Activated CD8-positive, alpha-beta memory T cell treated with anti-CD3 and anti-CD28 coated beads, Interleukin-2, amount 10 ng/mL, durations not matched to agents 7 days and 5 days (primary cell): ENCODE measurements around the gene CCDC126. TPM values are rescaled to one million over a fixed set of nuclear protein-coding genes. Genes with fewer than 3 reads are reported as not detected.
"Not testable (repeated sequence)": the region's sequence is repeated elsewhere in the genome, so short reads cannot be mapped to it uniquely, and the experiment has no call there.

Experiments
- ATAC-seq: fragments of 150-1000 bp; cut with Tn5 transposase; one replicate; pipeline ENCODE4 v1.10.0; 2021; ENCODE audit warnings: moderate library complexity
- CTCF ChIA-PET: fragments of 350-600 bp; sonication (Branson Sonifier 250); formaldehyde crosslinking; loops from one replicate; lab custom pipeline; 2021; ENCODE audit warnings: antibody characterized with exemption; lab: Charles Lee
- DNase-seq: peaks from one replicate; pipeline ENCODE4 v3.0.0-alpha.2; 2020
- H3K27ac Mint-ChIP-seq: one replicate; pipeline ENCODE4 v1.8.0; 2021; ENCODE audit warnings: mild to moderate bottlenecking, mixed read lengths
- H3K27me3 Mint-ChIP-seq: one replicate; pipeline ENCODE4 v1.8.0; 2021; ENCODE audit warnings: mixed read lengths
- H3K36me3 Mint-ChIP-seq: one replicate; pipeline ENCODE4 v1.8.0; 2021; ENCODE audit warnings: mild to moderate bottlenecking, mixed read lengths
- H3K4me1 Mint-ChIP-seq: one replicate; pipeline ENCODE4 v1.8.0; 2021; ENCODE audit warnings: mixed read lengths
- H3K4me3 Mint-ChIP-seq: one replicate; pipeline ENCODE4 v1.8.0; 2021; ENCODE audit warnings: mild to moderate bottlenecking, moderate library complexity, mixed read lengths
- H3K9me3 Mint-ChIP-seq: one replicate; pipeline ENCODE4 v1.8.0; 2022; ENCODE audit warnings: low read depth, mixed read lengths
- total RNA-seq, 2 experiments: library from RNA; stranded (reverse); gene quantifications; one replicate each; pipeline ENCODE4 v1.2.3, GENCODE V29; 2021

The CCDC126 gene, protein sequence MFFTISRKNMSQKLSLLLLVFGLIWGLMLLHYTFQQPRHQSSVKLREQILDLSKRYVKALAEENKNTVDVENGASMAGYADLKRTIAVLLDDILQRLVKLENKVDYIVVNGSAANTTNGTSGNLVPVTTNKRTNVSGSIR
- 1 to 10 TPM; 8.0 to 8.1 TPM for total RNA-seq

DNA sequence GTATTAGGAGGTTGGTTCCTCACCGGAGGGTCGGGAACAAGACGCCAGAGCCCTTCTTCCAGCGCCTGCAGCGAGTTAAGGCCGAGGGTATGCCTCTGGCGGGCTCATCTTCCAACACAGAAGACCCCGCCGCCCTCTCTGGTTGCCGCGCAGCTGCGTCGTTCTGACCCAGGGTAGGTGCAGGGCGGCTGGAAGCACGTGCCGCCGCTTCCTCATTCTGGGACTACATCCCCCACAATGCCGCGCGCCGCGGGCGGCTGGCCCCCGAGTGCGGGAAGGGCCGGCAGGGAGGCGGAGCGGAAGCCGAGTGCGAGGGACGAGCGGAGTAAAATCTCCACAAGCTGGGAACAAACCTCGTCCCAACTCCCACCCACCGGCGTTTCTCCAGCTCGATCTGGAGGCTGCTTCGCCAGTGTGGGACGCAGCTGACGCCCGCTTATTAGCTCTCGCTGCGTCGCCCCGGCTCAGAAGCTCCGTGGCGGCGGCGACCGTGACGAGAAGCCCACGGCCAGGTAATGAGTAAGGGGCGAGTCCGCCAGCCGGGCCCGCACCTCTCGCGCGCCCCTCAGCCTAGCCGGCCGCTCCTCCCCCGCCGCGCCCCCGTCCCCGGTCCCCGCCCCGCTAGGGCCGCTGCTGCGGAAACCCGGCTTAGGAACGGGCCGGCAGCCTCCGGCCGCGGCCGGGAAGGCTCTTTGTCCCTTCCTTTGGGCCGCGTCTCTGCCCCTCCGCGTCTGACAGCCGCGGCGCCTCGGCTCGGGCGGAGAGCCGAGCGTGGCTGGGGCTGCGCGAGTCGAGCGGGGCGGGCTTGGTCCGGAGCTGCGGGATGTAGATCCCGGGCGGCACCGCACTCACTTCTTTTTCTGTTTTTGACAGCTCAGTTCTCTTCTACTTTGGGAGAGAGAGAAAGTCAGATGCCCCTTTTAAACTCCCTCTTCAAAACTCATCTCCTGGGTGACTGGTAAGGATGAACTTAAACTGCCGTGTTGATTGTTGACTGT is at the start of gene CCDC126:
TSS of gene CCDC126 (plus strand) at position 289 of the 998 bp plus-strand sequence. CDS start 13,934 bp downstream, outside the sequence.
- peak within 1 kb of the TSS; percentile 84 for H3K4me3 Mint-ChIP-seq
- H3K36me3 Mint-ChIP-seq, result peaks cover 14% of the 10 kb centered on the region
- ATAC-seq, result peak; percentile 89
- H3K9me3 Mint-ChIP-seq, result no peaks in the 10 kb centered on the region
- no peaks in the 10 kb centered on the region for H3K27me3 Mint-ChIP-seq
- peaks cover 54% of the 10 kb centered on the region for H3K4me1 Mint-ChIP-seq
- CTCF ChIA-PET, result interaction anchor here (0.7 to 2.4 kb wide), 7 partner anchors 48 to 415 kb away, joined by 3 to 14 read pairs (median 4); no protein-coding TSS in a partner anchor
- peak; percentile 88 for DNase-seq
- H3K27ac Mint-ChIP-seq, result peak within 1 kb of the TSS; percentile 52

DNA sequence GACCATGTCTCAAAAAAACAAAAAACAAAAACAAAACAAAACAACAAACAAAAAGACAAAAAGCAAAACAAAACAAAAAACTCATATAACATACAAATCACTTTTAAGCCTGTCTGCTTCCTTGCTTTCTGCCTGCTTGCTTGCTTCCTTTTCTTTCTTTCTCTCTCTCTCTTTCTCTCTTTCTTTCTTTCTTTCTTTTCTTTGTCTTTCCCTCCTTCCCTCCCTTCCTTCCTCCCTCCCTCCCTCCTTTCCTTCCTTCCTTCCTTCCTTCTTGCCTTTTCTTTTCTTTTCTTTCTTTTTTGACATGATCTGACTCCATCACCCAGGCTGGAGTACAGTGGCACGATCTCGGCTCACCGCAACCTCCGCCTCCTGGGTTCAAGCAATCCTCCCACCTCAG is 49.5 kb upstream of the CCDC126 start:
- Mint-ChIP-seq H3K9me3 (no peaks in the 10 kb centered on the region), H3K36me3 (no peaks in the 10 kb centered on the region), H3K27ac (no peak overlapping the region), H3K27me3 (peaks cover 5% of the 10 kb centered on the region), H3K4me3 (no peak overlapping the region), H3K4me1 (peaks cover 11% of the 10 kb centered on the region)
- CTCF ChIA-PET, result interaction anchor here (1.3 to 6.4 kb wide), 8 partner anchors 10 to 275 kb away, joined by 3 to 70 read pairs (median 13); partner anchors contain the start of genes CCDC126, STK31 and TRA2A
- DNase-seq (no peak), ATAC-seq (no peak)

DNA sequence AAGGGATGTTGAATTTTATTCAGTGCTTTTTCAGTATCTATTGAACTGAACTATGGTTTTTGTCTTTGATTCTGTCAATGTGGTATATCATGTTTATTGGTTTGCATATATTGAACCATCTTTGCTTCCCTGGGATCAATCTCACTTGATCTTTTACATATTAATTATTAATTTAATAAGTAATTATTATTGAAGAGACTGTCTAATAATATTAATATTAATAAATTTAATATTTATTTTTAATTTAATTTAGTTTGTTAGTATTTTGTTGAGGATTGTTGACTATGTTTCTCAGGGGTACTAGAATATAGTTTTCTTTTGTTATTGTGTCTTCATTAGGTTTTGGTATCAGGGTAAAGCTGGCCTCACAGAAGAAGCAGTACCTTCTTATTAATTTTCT is 38.9 kb upstream of the CCDC126 start:
- DNase-seq (no peak), ATAC-seq (no peak)
- Mint-ChIP-seq H3K27me3 (peaks cover 21% of the 10 kb centered on the region), H3K4me3 (no peak overlapping the region), H3K4me1 (no peaks in the 10 kb centered on the region), H3K36me3 (no peaks in the 10 kb centered on the region), H3K9me3 (no peaks in the 10 kb centered on the region), H3K27ac (no peak overlapping the region)
- CTCF ChIA-PET, result no interaction called here

DNA sequence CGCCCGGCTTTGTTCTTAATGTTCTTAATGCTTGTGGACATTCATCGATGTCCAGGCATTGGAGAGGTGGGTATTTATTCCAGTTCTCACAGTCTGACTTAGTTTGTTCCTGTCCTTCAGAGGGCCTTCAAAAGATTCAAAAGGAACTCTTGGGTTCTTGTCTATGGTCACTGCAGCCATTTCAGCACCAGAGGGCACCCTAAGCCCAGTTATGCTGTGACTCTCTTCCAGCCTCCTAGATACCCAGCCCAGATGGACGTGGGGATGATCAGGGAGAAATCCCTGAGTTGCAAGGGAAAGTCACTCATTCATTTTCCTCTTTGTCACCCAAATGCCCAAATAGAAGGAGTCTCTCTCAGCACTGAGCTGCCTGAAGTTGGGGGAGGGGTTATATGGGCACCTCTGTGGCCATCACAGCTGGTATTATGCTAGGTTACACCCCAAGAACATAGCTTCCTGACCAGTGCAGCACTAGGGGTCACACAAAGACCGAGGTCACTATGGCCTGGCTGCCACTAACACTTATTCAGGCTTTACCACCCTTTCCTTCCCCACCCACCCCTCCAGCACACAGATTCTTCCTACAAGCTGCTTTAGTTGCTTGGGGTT is 26.5 kb upstream of the CCDC126 start:
- Mint-ChIP-seq H3K36me3 (no peaks in the 10 kb centered on the region), H3K4me3 (no peak overlapping the region), H3K4me1 (peaks cover 2% of the 10 kb centered on the region), H3K27ac (no peak overlapping the region), H3K27me3 (peaks cover 21% of the 10 kb centered on the region), H3K9me3 (no peaks in the 10 kb centered on the region)
- CTCF ChIA-PET, result interaction anchor here (0.6 to 3.4 kb wide), 13 partner anchors 9 to 154 kb away, joined by 3 to 19 read pairs (median 4); partner anchors contain the start of genes FAM221A and STK31
- DNase-seq, result peak; percentile 74
- ATAC-seq, result peak; percentile 81

DNA sequence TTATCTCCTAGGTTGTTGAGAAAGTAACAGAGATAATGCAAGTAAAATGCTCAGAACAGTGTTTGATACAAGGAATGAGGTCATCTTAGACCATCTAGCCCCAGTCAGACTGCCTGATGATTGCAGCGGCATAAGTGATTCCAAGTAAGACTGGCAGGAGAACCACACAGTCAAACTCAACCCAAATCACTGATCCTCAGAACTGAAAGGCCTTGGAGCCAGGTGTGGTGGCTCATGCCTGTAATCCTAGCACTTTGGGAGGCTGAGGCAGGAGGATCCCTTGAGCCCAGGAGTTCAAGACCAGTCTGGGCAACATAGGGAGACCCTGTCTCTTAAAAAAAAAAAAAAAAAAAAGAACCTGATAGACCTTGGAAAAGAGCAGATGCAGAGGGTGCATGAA is 15.2 kb upstream of the CCDC126 start:
- H3K36me3 Mint-ChIP-seq, H3K27ac Mint-ChIP-seq, DNase-seq, ATAC-seq, H3K4me3 Mint-ChIP-seq, CTCF ChIA-PET, H3K27me3 Mint-ChIP-seq, H3K9me3 Mint-ChIP-seq, H3K4me1 Mint-ChIP-seq: not testable (repeated sequence)

DNA sequence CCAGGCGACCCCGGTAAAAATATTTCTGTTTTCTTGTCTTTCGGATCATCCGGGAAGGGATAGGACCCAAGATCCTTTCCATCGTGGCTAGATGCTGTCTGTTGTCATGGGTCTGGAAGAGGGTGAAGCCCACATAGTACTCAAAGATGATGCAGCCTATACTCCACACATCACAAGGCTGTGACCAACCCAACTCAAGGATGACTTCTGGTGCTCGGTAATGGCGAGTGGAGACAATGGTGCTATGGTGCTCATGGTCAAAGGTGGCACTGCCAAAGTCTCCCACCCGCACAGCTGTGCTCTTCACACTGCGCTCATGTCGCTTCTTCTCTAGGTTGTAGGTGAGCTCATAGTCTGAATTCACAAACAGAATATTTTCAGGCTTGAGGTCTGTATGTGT is 11.9 kb upstream of the CCDC126 start:
- not testable (repeated sequence) for ATAC-seq, H3K9me3 Mint-ChIP-seq, H3K36me3 Mint-ChIP-seq, H3K4me3 Mint-ChIP-seq, DNase-seq, H3K27ac Mint-ChIP-seq, H3K27me3 Mint-ChIP-seq, H3K4me1 Mint-ChIP-seq
- CTCF ChIA-PET, result interaction anchor here (0.7 to 0.9 kb wide), 2 partner anchors 8 to 14 kb away, joined by 3 read pairs; no protein-coding TSS in a partner anchor

DNA sequence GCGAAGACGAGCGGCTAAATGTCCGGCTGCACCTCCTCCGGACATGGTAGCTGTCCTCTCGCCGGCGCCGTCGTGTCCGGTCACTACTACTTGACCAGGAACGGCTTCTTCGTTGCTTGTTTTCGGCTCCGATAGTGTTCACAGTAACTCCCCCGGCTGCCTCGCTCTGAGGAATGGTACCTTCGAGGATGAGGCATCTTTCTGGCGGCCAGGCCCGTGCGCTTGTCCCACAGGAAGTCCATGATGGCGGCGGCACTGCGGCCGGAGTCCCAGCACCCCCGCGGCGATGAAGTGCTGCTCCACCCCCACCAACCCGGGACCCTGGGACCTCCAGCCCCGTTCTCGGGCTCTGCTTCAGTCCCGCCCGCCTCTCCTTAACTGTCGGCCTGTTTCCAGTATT is 11.0 kb upstream of the CCDC126 start:
- Mint-ChIP-seq H3K27ac (no peak overlapping the region), H3K4me1 (no peaks in the 10 kb centered on the region), H3K4me3 (no peak overlapping the region), H3K36me3 (no peaks in the 10 kb centered on the region), H3K9me3 (no peaks in the 10 kb centered on the region), H3K27me3 (peaks cover 3% of the 10 kb centered on the region)
- DNase-seq, result no peak
- CTCF ChIA-PET, result interaction anchor here (0.9 kb wide), 1 partner anchor 15 kb away, joined by 3 read pairs; no protein-coding TSS in a partner anchor
- no peak for ATAC-seq

DNA sequence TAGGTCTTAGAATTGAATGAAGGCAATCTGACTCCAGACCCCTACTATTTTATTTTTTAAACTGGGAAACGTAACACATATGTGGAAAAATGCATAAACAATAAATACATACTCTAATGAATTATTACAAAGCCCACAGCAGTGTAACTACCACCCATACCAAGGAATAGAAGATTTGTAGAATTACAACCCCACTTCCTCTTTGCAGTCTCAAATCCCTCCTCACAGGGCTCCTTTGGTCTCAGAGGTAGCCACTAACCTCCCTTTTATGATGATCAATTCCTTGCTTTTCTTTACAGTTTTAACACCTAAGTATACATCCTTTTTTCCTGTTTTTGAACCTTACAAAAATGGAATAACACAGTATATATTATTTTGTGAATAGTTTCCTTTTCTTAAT is 6.7 kb upstream of the CCDC126 start:
- Mint-ChIP-seq H3K27me3 (peaks cover 3% of the 10 kb centered on the region), H3K27ac (no peak overlapping the region), H3K4me1 (peaks cover 24% of the 10 kb centered on the region), H3K9me3 (no peaks in the 10 kb centered on the region), H3K4me3 (no peak overlapping the region), H3K36me3 (peaks cover 10% of the 10 kb centered on the region)
- DNase-seq (no peak), ATAC-seq (no peak)
- CTCF ChIA-PET, result no interaction called here

DNA sequence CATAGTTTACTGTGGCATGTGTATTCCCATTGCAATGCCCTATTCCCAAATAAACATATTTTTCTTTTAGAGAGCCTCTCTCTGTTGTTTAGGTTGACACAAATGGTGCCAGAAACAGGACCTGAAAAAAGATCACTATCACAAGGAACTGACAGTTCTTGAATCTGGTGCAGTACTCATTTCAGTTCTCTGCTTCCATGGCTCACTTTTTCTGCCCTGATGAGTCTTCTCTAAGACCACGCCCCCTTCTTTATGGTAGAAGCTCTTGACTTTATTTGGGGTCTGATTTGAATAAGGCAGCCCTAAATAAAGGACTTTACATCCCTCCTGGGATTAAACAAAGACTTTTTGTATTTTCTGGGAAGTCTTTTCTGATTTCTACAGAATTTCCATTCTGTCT is 3.5 kb upstream of the CCDC126 start:
- CTCF ChIA-PET, result interaction anchor here (1.0 to 2.1 kb wide), 2 partner anchors 11 to 47 kb away, joined by 3 to 9 read pairs; no protein-coding TSS in a partner anchor
- Mint-ChIP-seq H3K9me3 (no peaks in the 10 kb centered on the region), H3K4me3 (no peak overlapping the region), H3K4me1 (peaks cover 44% of the 10 kb centered on the region), H3K36me3 (peaks cover 14% of the 10 kb centered on the region), H3K27me3 (no peaks in the 10 kb centered on the region), H3K27ac (no peak overlapping the region)
- ATAC-seq (no peak), DNase-seq (no peak)

DNA sequence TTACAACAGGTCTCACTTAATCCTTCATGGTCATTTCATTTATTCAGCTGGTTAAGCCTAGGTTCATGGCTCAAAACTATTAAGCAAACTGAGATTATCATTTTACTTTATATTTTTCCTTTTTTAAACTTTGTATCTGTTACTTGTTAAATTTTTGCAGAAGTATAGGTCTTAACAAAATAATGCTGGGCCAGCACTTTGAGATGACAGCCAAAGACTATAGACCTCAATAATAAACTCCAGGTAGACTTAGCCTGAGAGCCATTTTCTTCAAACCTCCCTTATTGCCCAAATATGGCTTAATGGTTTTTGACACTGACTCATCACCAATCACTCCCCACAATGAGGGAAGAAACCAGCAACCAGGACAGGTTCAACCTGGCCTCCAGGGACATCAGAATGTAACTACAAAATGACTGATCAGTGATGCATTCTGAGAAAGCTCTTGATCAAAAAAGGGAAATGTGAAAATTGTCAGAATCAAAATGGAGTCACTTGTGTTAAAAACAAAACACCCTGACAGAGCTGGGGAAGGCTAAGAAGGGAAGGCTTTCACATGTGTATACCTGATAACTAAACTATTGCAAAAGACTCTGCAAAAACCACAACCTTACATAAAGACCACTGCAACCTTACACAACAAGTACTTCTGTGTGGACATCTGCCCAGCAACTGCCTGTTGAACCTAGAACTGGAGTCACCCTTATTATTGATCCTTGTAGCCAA is 2.1 kb upstream of the CCDC126 start:
- Mint-ChIP-seq H3K9me3 (no peaks in the 10 kb centered on the region), H3K27me3 (no peaks in the 10 kb centered on the region), H3K27ac (peak overlapping the region; percentile 82), H3K4me3 (no peak overlapping the region), H3K36me3 (peaks cover 14% of the 10 kb centered on the region), H3K4me1 (peaks cover 49% of the 10 kb centered on the region)
- peak; percentile 81 for DNase-seq
- ATAC-seq, result peak; percentile 72
- CTCF ChIA-PET, result interaction anchor here (0.7 to 2.3 kb wide), 5 partner anchors 10 to 102 kb away, joined by 3 to 9 read pairs (median 3); no protein-coding TSS in a partner anchor

DNA sequence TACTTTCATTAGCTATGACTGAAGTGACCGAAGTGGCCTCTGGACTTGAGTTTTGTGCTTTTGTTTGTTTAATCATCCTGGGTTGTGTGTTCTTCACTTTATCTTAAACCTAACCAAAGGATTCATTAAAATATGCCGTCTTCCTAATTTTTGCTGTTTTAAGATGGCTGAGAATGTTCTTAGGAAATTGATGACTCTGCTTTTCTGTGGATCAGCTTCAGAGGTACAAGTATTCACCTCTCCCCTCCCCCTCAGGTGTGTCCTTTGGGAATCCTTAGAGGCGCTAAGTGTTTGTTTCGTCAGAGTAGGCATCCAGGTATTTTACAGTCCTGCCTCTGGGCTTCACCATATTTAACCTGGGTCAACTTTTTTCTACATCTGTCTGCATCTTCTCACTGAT is 1.1 kb downstream of the CCDC126 start:
- Mint-ChIP-seq H3K27ac (peak overlapping the region; percentile 34), H3K27me3 (no peaks in the 10 kb centered on the region), H3K4me3 (peak overlapping the region; percentile 84), H3K36me3 (peaks cover 10% of the 10 kb centered on the region), H3K9me3 (no peaks in the 10 kb centered on the region), H3K4me1 (peaks cover 53% of the 10 kb centered on the region)
- CTCF ChIA-PET, result interaction anchor here (1.1 to 2.4 kb wide), 3 partner anchors 49 to 98 kb away, joined by 3 to 14 read pairs (median 4); no protein-coding TSS in a partner anchor
- ATAC-seq (no peak), DNase-seq (no peak)

DNA sequence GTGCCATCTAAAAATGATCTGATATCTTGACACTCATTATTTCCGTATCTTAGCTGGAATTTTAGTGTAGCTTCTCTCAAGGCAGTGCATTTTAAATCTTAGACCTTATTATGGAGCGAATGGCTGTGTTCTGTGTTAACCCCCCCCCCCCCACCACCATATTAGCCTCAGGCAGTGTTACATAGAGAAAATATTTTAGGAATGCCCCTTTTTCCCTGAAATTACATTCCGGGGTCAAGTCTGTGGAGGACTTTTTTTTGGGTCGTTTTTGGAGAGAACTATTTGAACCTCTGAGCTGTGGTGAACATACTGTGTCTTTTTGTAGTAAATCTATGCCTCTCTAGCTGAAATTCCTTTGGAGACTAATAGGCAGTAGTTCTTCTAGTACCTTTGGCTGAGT is 3.1 kb downstream of the CCDC126 start:
- CTCF ChIA-PET, result interaction anchor here (0.5 kb wide), 1 partner anchor 71 kb away, joined by 3 read pairs; no protein-coding TSS in a partner anchor
- no peaks in the 10 kb centered on the region for H3K9me3 Mint-ChIP-seq
- H3K27me3 Mint-ChIP-seq, result no peaks in the 10 kb centered on the region
- no peak overlapping the region for H3K4me3 Mint-ChIP-seq
- peaks cover 34% of the 10 kb centered on the region for H3K4me1 Mint-ChIP-seq
- peaks cover 3% of the 10 kb centered on the region for H3K36me3 Mint-ChIP-seq
- no peak for ATAC-seq
- DNase-seq, result no peak
- H3K27ac Mint-ChIP-seq, result no peak overlapping the region
